ENCODE data around the gene RRP12.

- TF ChIP-seq SUZ12 (IDR thresholded peaks at IDR 0.05; ENCODE audit: extremely low read depth, insufficient read depth, insufficient read length) (no peak), ZNF274 (IDR thresholded peaks at IDR 0.05; ENCODE audit: low read depth, low read length) (no peak), YY1 (IDR thresholded peaks at IDR 0.05; ENCODE audit: insufficient read depth, insufficient read length) (no peak)
Observed at GRCh38 chr10:97320480-97321031, 80.6 kb downstream of the RRP12 start.

All from NT2/D1 (cell line).